ENCODE results near the gene DPCD. TPM values are rescaled to one million over a fixed set of nuclear protein-coding genes. Genes with fewer than 3 reads are reported as not detected.

Gene DPCD
- polyA plus RNA-seq, 4 donors = 23.1 to 43.6 (median 41.8) TPM

GRCh38 chr10:101651336-101651735, 63.2 kb downstream of the DPCD start:
- DNase-seq (ENCODE audit: low read depth in 4 of 4, low spot score in 3 of 4) = no peak

- no peak for DNase-seq (ENCODE audit: low read depth in 4 of 4, low spot score in 3 of 4)
Observed at GRCh38 chr10:101653536-101653935, 65.4 kb downstream of the DPCD start.

GRCh38 chr10:101655570-101655969, 67.4 kb downstream of the DPCD start:
- DNase-seq (ENCODE audit: low read depth in 4 of 4, low spot score in 3 of 4) = no peak

- no peak for DNase-seq (ENCODE audit: low read depth in 4 of 4, low spot score in 3 of 4)
Observed at GRCh38 chr10:101656890-101657289, 68.8 kb downstream of the DPCD start.

GRCh38 chr10:101658975-101659374, 70.9 kb downstream of the DPCD start:
- peak in 1 of 4 donors; percentile 21 for DNase-seq (ENCODE audit: low read depth in 4 of 4, low spot score in 3 of 4)

Other genes starting within 250 kb of the DPCD start
- 10 to 100 TPM; 24.9 to 29.0 (median 26.6) TPM for gene BTRC, start 234.2 kb upstream of the DPCD start, polyA plus RNA-seq (ENCODE audit: insufficient read length in 4 of 4)
- gene POLL, start 64 bp upstream of the DPCD start, polyA plus RNA-seq (ENCODE audit: insufficient read length in 4 of 4) = 10 to 100 TPM; 25.1 to 43.3 (median 33.3) TPM
- 10 to 100 TPM; 39.1 to 55.6 (median 53.8) TPM for gene FBXW4, start 106.8 kb downstream of the DPCD start, polyA plus RNA-seq (ENCODE audit: insufficient read length in 4 of 4)
- gene FGF8, start 187.8 kb downstream of the DPCD start, polyA plus RNA-seq (ENCODE audit: insufficient read length in 4 of 4) = 1 to 10 TPM; 4.6 to 9.7 (median 7.3) TPM
- 10 to 100 TPM; 51.1 to 64.8 (median 55.1) TPM for gene NPM3, start 195.1 kb downstream of the DPCD start, polyA plus RNA-seq (ENCODE audit: insufficient read length in 4 of 4)
- 100 to 1,000 TPM; 128 to 211 (median 159) TPM for gene OGA, start 230.1 kb downstream of the DPCD start, polyA plus RNA-seq (ENCODE audit: insufficient read length in 4 of 4)